HG03108 (cell line): ENCODE results near the gene TMEM40.
A peak's percentile ranks its signal among the peaks of the same experiment; 100 is the strongest.
"Not testable (repeated sequence)": the region's sequence is repeated elsewhere in the genome, so short reads cannot be mapped to it uniquely, and the experiment has no call there.

Source experiments
- ATAC-seq: cut with Tn5 transposase; IDR thresholded peaks from one replicate; pipeline ENCODE4 v1.9.1; 2021; ENCODE audit warnings: moderate library complexity; ENCODE audit not compliant: unreplicated experiment

Gene TMEM40

DNA sequence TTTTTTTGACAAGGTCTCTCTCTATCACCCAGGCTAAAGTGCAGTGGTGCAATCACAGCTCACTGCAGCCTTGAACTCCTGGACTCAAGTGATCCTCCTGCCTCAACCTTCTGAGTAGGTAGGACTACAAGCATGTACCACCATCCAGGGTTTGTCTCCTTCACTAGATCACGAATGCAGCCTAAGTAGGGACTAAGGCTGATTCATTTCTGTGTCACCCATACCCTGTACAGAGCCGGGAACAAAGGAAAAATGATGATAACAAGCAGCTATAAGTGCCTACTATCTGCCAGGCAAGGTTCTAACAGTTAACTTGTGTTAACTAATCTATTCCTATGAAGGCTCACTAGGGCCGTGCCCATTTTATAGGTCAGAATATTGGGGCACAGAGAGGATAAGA, 7.0 kb downstream of the TMEM40 start:
- ATAC-seq = no peak

DNA sequence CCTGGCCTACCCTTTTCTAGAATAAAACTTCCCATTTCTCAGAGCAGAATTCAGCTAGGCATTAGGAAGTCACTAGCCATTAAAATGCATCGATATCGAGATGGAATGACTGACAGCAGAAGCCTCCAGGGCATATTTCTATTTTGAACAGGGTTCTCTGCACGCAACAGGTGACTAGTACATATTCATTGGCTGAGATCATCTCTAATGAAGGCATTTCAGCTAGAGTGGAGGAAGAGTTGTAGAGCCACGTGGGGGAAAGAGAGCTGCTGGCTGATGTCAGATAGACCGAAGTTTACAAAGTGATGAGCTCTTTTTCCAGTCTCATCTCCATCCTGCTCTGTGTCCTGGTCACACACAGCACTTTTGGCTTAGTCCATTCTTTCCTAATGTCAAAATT, 7.5 kb downstream of the TMEM40 start:
- ATAC-seq = no peak

DNA sequence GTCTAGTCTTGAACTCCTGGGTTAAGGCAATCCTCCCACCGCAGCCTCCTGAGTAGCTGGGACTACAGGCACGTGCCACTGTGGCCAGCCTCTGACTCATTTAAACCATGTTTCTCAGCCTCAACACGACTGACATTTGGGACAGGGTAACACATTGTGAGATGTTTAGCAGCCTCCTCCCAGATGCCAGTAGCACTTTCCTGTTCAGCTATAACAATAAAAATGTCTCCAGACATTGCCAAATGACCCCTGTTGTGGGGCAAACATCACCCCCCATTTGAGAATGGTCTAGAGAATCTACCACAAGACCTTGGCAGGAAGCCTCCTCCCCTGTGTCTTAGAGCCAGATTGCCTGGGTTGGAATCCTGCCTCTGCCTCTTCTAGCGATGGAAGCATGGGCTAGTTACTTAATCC, 8.4 kb downstream of the TMEM40 start:
- ATAC-seq = peak; percentile 68

- ATAC-seq = peak; percentile 25
Observed at GRCh38 chr3:12750223-12750622, 8.8 kb downstream of the TMEM40 start.

- ATAC-seq = no peak
Observed at GRCh38 chr3:12748477-12748876, 10.6 kb downstream of the TMEM40 start.

- no peak for ATAC-seq
Observed at GRCh38 chr3:12746419-12746818, 12.6 kb downstream of the TMEM40 start.

DNA sequence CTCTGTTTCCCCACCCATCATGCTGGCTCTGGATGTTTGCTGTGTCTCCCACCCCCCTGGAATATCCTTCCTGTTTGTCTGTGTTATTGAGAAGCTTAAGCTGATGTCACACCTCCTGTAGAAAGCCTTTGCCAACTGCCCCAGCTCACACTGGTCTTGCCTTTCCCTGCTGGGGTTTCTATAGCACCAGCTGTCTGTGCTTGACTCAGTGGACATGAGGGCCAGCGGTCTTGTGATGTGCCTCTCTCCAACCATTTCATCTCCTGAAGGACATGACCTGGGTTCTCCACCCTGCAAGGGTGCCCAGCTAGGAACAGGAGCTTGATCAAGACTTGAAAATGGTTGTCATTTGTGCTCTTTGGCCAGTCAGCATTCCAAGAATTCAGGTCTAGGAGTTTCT, 14.7 kb downstream of the TMEM40 start:
- ATAC-seq = no peak

DNA sequence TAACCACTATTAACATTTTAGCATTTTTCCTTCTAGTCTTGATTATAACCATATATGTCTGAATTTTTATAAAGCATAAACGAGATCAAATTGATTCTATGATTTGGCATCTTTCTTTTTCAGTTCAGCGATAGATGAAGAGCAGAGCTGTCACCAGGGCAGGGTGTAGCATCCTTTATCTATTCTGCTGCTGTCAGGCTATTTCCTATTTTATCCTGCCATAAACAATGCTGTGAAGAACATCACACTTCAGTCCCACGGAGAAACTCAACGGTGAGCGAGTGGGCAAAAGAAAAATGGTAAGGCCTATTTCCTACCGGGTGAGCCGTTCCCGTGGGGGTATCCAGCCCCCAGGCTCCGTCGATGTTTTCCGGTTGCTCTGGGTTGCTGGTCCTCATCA, 15.5 kb downstream of the TMEM40 start:
- no peak for ATAC-seq

GRCh38 chr3:12742330-12743107, 16.5 kb downstream of the TMEM40 start:
- no peak for ATAC-seq

DNA sequence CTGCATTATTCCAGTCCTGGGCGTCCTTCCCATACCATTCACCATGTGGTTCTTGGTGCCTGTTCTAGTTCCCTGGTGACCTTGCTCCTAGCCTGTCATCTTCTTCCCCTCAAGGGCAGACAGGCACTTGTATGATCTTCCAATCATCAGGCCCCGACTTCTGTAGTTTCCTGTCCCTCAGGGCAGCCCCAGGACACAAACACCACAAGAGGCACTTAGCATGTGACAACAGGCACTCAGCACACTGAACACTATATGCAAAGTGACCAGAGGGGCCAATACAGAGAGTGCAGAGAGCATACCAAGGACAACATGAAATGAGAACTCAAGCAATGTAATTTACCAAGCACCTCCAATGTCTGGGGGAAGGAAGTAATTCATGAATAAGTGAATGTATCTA, 17.9 kb downstream of the TMEM40 start:
- no peak for ATAC-seq

DNA sequence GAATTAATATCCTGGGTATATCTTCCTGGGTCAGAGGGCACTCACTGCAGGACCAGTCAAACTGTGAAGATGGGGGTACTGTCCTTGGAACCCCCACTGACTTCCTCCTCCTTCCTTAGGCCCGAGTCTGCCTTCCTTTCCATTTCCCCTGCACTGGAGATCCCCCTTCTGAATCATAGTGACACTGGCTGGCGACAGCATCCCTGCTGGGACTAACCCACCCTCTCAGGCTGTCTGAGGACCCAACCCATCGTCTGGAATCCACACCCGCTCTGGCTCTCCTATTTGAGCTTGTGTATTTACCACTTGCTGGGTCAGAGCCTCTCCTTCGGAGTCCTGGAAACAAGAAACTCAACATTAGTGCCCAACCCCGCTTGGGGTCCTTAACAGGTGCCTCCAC, 21.2 kb downstream of the TMEM40 start:
- no peak for ATAC-seq

- ATAC-seq = no peak
Observed at GRCh38 chr3:12737319-12737718, 21.7 kb downstream of the TMEM40 start.

- ATAC-seq = no peak
Observed at GRCh38 chr3:12734960-12735359, 24.1 kb downstream of the TMEM40 start.

- no peak for ATAC-seq
Observed at GRCh38 chr3:12733566-12733965, 25.5 kb downstream of the TMEM40 start.

DNA sequence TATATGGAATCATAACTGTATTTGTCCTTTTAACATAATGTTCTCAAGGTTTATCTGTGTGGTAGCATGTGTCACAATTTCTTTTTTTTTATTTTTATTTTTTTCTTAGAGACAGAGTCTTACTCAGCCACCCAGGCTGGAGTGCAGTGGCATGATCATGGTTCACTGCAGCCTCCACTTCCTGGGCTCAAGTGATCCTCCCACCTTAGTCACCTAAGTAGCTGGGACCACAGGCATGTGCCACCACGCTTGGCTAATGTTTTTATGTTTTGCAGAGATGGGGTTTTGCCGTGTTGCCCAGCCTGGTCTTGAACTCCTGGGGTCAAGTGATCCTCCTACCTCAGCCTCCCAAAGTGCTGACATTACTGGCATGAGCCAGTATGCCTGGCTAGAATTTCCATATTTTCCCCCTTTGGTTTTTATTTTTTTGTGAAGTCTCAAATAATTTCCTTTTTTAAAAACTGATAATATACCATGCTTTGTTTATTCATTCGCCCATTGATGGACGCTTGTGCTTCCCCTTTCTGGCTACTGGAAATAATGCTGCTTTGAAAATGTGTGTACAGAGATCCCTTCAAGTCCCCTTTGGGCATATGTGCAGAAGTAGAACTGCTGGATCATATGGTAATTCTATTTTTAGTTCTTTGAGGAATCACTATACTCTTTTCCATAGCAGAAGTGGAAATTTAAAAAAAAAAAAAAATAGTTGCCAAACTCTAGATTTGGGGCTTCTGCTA, 28.4 kb downstream of the TMEM40 start:
- no peak for ATAC-seq

- ATAC-seq = no peak
Observed at GRCh38 chr3:12729051-12729651, 29.9 kb downstream of the TMEM40 start.

GRCh38 chr3:12727937-12728336, 31.1 kb downstream of the TMEM40 start:
- no peak for ATAC-seq

- no peak for ATAC-seq
Observed at GRCh38 chr3:12727481-12727880, 31.6 kb downstream of the TMEM40 start.

DNA sequence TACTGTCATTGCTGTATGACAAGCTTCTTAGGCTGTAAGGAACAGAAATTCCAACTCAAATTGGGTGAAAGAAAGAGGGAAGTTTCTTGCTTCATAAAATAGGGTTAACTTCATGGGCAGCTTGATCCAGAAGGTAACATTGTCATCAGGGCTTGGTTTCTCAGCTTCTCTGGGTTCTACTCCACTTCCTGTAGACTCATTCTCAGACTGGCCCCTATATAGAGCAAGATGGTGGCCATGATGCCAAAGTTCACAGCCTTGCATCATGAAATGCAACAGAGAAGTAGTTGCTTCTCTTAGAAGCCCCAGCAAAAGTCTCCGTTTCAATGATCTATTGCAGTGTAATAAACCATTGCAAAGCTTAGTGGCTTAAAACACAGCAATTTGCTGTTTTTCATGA, 33.6 kb downstream of the TMEM40 start:
- ATAC-seq = no peak

- no peak for ATAC-seq
Observed at GRCh38 chr3:12724794-12725193, 34.3 kb downstream of the TMEM40 start.

DNA sequence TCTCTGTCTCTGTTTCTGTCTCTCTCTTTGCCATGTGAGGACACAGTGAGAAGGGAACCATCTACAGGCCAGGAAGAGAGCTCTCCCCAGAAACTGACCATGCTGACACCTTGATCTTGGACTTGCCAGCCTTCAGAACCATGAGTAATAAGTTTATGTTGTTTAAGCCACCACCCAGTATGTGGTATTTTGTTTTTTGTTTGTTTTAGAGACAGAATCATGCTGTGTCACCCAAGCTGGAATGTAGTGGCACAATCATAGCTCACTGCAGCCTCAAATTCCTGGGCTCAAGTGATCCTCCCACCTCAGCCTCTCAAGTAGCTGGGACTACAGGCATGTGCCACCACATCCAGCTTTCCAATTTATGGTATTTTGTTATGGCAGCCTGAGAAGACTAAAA, 35.7 kb downstream of the TMEM40 start:
- ATAC-seq = not testable (repeated sequence)

- no peak for ATAC-seq
Observed at GRCh38 chr3:12722226-12722625, 36.8 kb downstream of the TMEM40 start.
